ENCODE data around the gene UMOD.

DNA sequence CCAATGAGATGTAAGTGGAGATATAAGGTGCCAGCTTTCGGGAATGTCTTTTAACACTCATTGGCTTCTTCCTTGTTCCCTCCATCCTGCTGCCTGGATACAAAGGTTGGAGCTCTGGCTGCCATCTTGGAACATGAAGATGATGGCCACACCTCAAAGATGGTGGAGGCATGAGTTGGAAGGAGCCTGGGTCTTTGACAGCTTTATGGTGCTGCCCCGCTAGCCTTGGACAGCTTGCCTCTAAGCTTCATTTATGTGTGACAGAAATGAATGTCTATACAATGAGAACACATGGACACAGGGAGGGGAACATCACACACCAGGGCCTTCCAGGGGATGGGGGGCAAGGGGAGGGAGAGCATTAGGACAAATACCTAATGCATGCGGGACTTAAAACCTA, 38.8 kb downstream of the UMOD start:
- no peak for TF ChIP-seq EZH2 (IDR thresholded peaks at IDR 0.05; ENCODE audit: low read length)
- TF ChIP-seq, protein P1, sequence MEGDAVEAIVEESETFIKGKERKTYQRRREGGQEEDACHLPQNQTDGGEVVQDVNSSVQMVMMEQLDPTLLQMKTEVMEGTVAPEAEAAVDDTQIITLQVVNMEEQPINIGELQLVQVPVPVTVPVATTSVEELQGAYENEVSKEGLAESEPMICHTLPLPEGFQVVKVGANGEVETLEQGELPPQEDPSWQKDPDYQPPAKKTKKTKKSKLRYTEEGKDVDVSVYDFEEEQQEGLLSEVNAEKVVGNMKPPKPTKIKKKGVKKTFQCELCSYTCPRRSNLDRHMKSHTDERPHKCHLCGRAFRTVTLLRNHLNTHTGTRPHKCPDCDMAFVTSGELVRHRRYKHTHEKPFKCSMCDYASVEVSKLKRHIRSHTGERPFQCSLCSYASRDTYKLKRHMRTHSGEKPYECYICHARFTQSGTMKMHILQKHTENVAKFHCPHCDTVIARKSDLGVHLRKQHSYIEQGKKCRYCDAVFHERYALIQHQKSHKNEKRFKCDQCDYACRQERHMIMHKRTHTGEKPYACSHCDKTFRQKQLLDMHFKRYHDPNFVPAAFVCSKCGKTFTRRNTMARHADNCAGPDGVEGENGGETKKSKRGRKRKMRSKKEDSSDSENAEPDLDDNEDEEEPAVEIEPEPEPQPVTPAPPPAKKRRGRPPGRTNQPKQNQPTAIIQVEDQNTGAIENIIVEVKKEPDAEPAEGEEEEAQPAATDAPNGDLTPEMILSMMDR (optimal IDR thresholded peaks at IDR 0.05 in 1 of 3, IDR thresholded peaks at IDR 0.05 in 1 of 3, conservative IDR thresholded peaks at IDR 0.05 in 1 of 3; ENCODE audit: extremely low read depth in 1 of 3, insufficient read depth in 2 of 3, low read length in 3 of 3) = no peak

All from keratinocyte (primary cell).